K562 (cell line): ENCODE results near the gene GRIA1. TPM values are rescaled to one million over a fixed set of nuclear protein-coding genes. Genes with fewer than 3 reads are reported as not detected.

Source experiments
- ATAC-seq: fragments of 200-7000 bp; cut with Tn5 transposase; 3 replicates; pipeline ENCODE4 v1.9.1; 2020; ENCODE audit warnings: moderate library complexity
- BruUV-seq: library from RNA; stranded (reverse); fragments of 400-500 nt; replicated peaks from 2 replicates; lab custom pipeline; 2021; lab: Mats Ljungman, UMichigan
- CTCF ChIA-PET: fragments of 300-600 bp; formaldehyde crosslinking; extraction: SDS; loops from one replicate; lab custom pipeline; 2021; ENCODE audit warnings: low intra/inter-chr PET ratio; lab: Yijun Ruan, JAX
- POLR2A ChIA-PET: fragments of 300-600, 350-650 bp; sonication (Branson Sonifier 250); formaldehyde crosslinking; extraction: SDS; loops from one replicate; lab custom pipeline; 2021; ENCODE audit warnings: antibody characterized with exemption, inconsistent platforms; lab: Yijun Ruan, JAX
- DNase-seq, 4 experiments: peaks; one replicate each; pipeline versions ENCODE4 v3.0.0 to v3.0.0-alpha.2; 2011 to 2018; ENCODE audit warnings: low spot score in 3 of 4, mixed read lengths in 3 of 4; ENCODE audit errors: extremely low read depth in 1 of 4
- FAIRE-seq: peaks from 2 replicates; lab custom pipeline; 2011; peaks lifted over from hg19 to GRCh38; lab: Jason Lieb, UNC
- H2AFZ ChIP-seq: 2 replicates; pipeline ENCODE4 v1.6.0; 2011; ENCODE audit warnings: low read depth, low read length, control low read depth, inconsistent platforms
- H3K27ac ChIP-seq: fragments of 200-600 bp; 3 replicates; pipeline ENCODE4 v1.8.0; 2011; ENCODE audit warnings: low read depth, mild to moderate bottlenecking, control low read depth, inconsistent platforms, low read length, moderate library complexity, mixed read lengths; ENCODE audit errors: extremely low read depth
- H3K27me3 ChIP-seq, 2 experiments: fragments of 300-600 bp in 1 of 2; 2 replicates in 1 of 2; 3 replicates in 1 of 2; pipeline versions ENCODE4 v1.6.0 to v1.8.0; 2011; ENCODE audit warnings: inconsistent platforms in 2 of 2, low read length in 2 of 2, mild to moderate bottlenecking in 1 of 2, mixed read lengths in 1 of 2, moderate library complexity in 1 of 2; ENCODE audit not compliant: control insufficient read depth in 2 of 2, insufficient read depth in 2 of 2
- H3K36me3 ChIP-seq: fragments of 300-600 bp; 3 replicates; pipeline ENCODE4 v1.8.0; 2011; ENCODE audit warnings: mild to moderate bottlenecking, low read length, inconsistent platforms; ENCODE audit not compliant: control insufficient read depth, insufficient read depth
- H3K4me1 ChIP-seq, 2 experiments: fragments of 200-600 bp in 1 of 2; replicated peaks in 1 of 2; 2 replicates in 1 of 2; 3 replicates in 1 of 2; pipeline versions ENCODE4 v1.5.1 to v1.8.0; 2011; ENCODE audit warnings: inconsistent platforms in 2 of 2, low read length in 2 of 2, mild to moderate bottlenecking in 1 of 2, mixed read lengths in 1 of 2, moderate library complexity in 1 of 2; ENCODE audit not compliant: control insufficient read depth in 2 of 2, insufficient read depth in 2 of 2
- H3K4me2 ChIP-seq: 2 replicates; pipeline ENCODE4 v1.6.1; 2011; ENCODE audit warnings: low read length, control low read depth, inconsistent platforms, mixed read lengths; ENCODE audit not compliant: insufficient read depth
- H3K4me3 ChIP-seq: fragments of 200-600 bp; sonication (generic), shearing (Covaris generic); 2 replicates; pipeline ENCODE4 v1.5.1; 2016; ENCODE audit warnings: control low read depth, inconsistent platforms
- H3K79me2 ChIP-seq: fragments of 200-600 bp; 3 replicates; pipeline ENCODE4 v1.8.0; 2011; ENCODE audit warnings: low read length, inconsistent platforms; ENCODE audit not compliant: control insufficient read depth, insufficient read depth
- H3K9ac ChIP-seq, 2 experiments: 2 replicates each; pipeline versions ENCODE4 v1.6.0 to v1.6.1; 2011; ENCODE audit warnings: low read depth in 2 of 2, low read length in 2 of 2, control low read depth in 1 of 2, inconsistent platforms in 1 of 2, mild to moderate bottlenecking in 1 of 2, mixed read lengths in 1 of 2; ENCODE audit not compliant: insufficient read depth in 1 of 2
- H3K9me1 ChIP-seq: one replicate; pipeline ENCODE4 v1.6.0; 2011; ENCODE audit warnings: inconsistent platforms, mild to moderate bottlenecking, low read length, moderate library complexity; ENCODE audit not compliant: control insufficient read depth, insufficient read depth
- H3K9me3 ChIP-seq: replicated peaks from 2 replicates; pipeline ENCODE4 v1.5.1; 2011; ENCODE audit warnings: low read depth, low read length, inconsistent platforms; ENCODE audit not compliant: control insufficient read depth, insufficient read depth
- H4K20me1 ChIP-seq: replicated peaks from 2 replicates; pipeline ENCODE4 v1.6.1; 2011; ENCODE audit warnings: low read length, inconsistent platforms, mixed read lengths; ENCODE audit not compliant: control insufficient read depth, insufficient read depth
- BRD9 ChIP-seq: fragments of 450-650 bp; IDR thresholded peaks from 2 replicates; pipeline ENCODE4 v1.6.1; 2018; ENCODE audit warnings: low read depth; ENCODE audit not compliant: partially characterized antibody
- CAMTA2 ChIP-seq: fragments of 250-450 bp; sonication (Bioruptor Pico); conservative IDR thresholded peaks from 2 replicates; pipeline ENCODE4 v1.5.1; 2022
- E2F3 ChIP-seq: fragments of 250-450 bp; sonication (Bioruptor Pico); IDR thresholded peaks from 2 replicates; pipeline ENCODE4 v1.4.0; 2020; ENCODE audit warnings: mild to moderate bottlenecking
- EP300 ChIP-seq: IDR thresholded peaks from 2 replicates; pipeline ENCODE4 v1.6.1; 2012; ENCODE audit warnings: low read length, improper control_type of control experiment
- ESRRB ChIP-seq: fragments of 250-450 bp; sonication (Bioruptor Pico); IDR thresholded peaks from 2 replicates; pipeline ENCODE4 v1.5.0; 2020; ENCODE audit warnings: mild to moderate bottlenecking, moderate library complexity, borderline replicate concordance
- FOS ChIP-seq: IDR thresholded peaks from 3 replicates; pipeline ENCODE4 v1.6.1; 2011; ENCODE audit not compliant: insufficient read length; ENCODE audit errors: extremely low read depth
- GTF2E2 ChIP-seq: fragments of 200-800 bp; sonication (Bioruptor generic); IDR thresholded peaks from 2 replicates; pipeline ENCODE4 v1.6.1; 2016; ENCODE audit warnings: missing genetic modification characterization, missing compliant biosample characterization
- IRF9 ChIP-seq: fragments of 450-650 bp; IDR thresholded peaks from 2 replicates; pipeline ENCODE4 v1.6.1; 2016; ENCODE audit warnings: missing biosample characterization, missing genetic modification characterization
- NFIC ChIP-seq: fragments of 450-650 bp; IDR thresholded peaks from 2 replicates; pipeline ENCODE4 v1.6.1; 2017; ENCODE audit warnings: mild to moderate bottlenecking, inconsistent platforms
- NFIX ChIP-seq: fragments of 250-450 bp; sonication (Bioruptor Pico); IDR thresholded peaks from 2 replicates; pipeline ENCODE4 v1.4.0; 2020; ENCODE audit warnings: low read depth, mild to moderate bottlenecking, moderate library complexity
- NONO ChIP-seq, 2 experiments: fragments of 200-400 bp in 1 of 2; fragments of 450-650 bp in 1 of 2; formaldehyde crosslinking in 1 of 2; IDR thresholded peaks; 2 replicates each; pipeline ENCODE4 v1.6.1; 2017; ENCODE audit warnings: low read depth in 2 of 2, mild to moderate bottlenecking in 2 of 2, moderate library complexity in 2 of 2, low read length in 1 of 2
- NR1H2 ChIP-seq: sonication (generic); formaldehyde crosslinking; IDR thresholded peaks from 2 replicates; pipeline ENCODE4 v1.4.0; 2020; ENCODE audit warnings: mild to moderate bottlenecking, missing genetic modification reagents
- PTBP1 ChIP-seq: fragments of 200-400 bp; formaldehyde crosslinking; IDR thresholded peaks from 2 replicates; pipeline ENCODE4 v1.6.1; 2017; ENCODE audit warnings: low read depth, low read length
- THRB ChIP-seq: fragments of 450-650 bp; formaldehyde crosslinking; conservative IDR thresholded peaks from 2 replicates; pipeline ENCODE4 v1.4.0; 2022; ENCODE audit warnings: mild to moderate bottlenecking, missing genetic modification characterization
- ZNF174 ChIP-seq: fragments of 250-450 bp; sonication (Bioruptor Pico); IDR thresholded peaks from 2 replicates; pipeline ENCODE4 v1.4.0; 2020; ENCODE audit warnings: mild to moderate bottlenecking
- ZNF41 ChIP-seq: fragments of 250-450 bp; sonication (Bioruptor Pico); conservative IDR thresholded peaks from 2 replicates; pipeline ENCODE4 v1.4.0; 2020; ENCODE audit warnings: mild to moderate bottlenecking
- ZNF778 ChIP-seq: fragments of 450-650 bp; formaldehyde crosslinking; IDR thresholded peaks from 2 replicates; pipeline ENCODE4 v1.4.0; 2020; ENCODE audit warnings: mild to moderate bottlenecking, moderate library complexity
- WGBS: fragments of 100-300 bp; shearing (Covaris generic); methylation state at CpG from one replicate; pipeline ENCODE4 v1.1.6; 2016; ENCODE audit warnings: low coverage, mixed read lengths; ENCODE audit not compliant: insufficient coverage; ENCODE audit errors: missing lambda C conversion rate; 5-methylcytosine and 5-hydroxymethylcytosine counted together
- in situ Hi-C: fragments of 300-500 bp; cut with MboI; formaldehyde crosslinking; loops from 4 replicates; pipeline ENCODE4 v1.15.0; 2018; ENCODE audit warnings: inconsistent platforms, mixed read lengths
- intact Hi-C: fragments of 100-400 bp; cut with micrococcal nuclease; formaldehyde crosslinking; loops from 2 replicates; pipeline ENCODE4 v1.14.2; 2022
- polyA plus RNA-seq, 8 experiments: library from polyadenylated mRNA; depleted of rRNA in 4 of 8; stranded (reverse) in 5 of 8; unstranded in 3 of 8; fragments of >200 nt; fragmentation: Nextera tagmentation in 2 of 8; fragmentation: Illumina TruSeq in 1 of 8; extraction: Ambion mirVana in 2 of 8; extraction: Trizol in 1 of 8; gene quantifications; 2 replicates each; pipeline versions ENCODE4 v1.2.1 to v1.2.3, GENCODE V29; 2011 to 2014; ENCODE audit warnings: inconsistent platforms in 1 of 8, missing spikeins in 1 of 8
- total RNA-seq, 7 experiments: library from RNA; depleted of rRNA in 6 of 7; stranded (reverse); fragments of >200 nt in 6 of 7; fragmentation: Illumina TruSeq in 2 of 7; extraction: Trizol in 2 of 7; gene quantifications; 2 replicates each; pipeline versions ENCODE4 v1.2.1 to v1.2.3, GENCODE V29; 2011 to 2021; ENCODE audit warnings: low replicate concordance in 1 of 7

Gene GRIA1
- total and polyA plus RNA-seq, 9 of the 15 experiments (the other 6 are each of a cell fraction or from before 2014, with no cell fraction given), result not detected

DNA sequence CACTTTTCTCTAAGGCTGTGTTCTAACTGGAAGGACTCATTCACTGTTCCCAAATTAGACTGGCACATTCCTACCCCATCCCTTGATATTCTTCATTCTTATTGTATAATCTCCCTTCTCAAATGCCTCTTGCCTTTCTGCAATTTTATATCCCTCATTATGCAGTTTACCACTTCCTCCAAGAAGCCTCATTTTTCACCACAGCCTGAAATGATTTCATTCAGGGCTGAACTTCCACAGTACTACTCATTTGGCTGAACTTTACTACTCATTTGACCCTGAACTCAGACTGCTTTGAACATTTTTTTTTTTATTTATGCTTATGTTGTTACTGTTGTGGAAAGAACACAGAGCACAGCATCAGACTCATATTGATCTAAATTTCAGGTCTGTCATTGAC lies 32.7 kb downstream of the GRIA1 start:
- intact Hi-C loops, result no loop called here
- H3K4me1 ChIP-seq, result no peaks in the 10 kb centered on the region
- in situ Hi-C loops, result no loop called here
- H3K4me3 ChIP-seq, result no peak overlapping the region
- H3K27ac ChIP-seq, result no peak overlapping the region
- CTCF ChIA-PET, result no interaction called here
- TF ChIP-seq THRB (CRISPR knock-in tag) (no peak), NONO (IDR thresholded peaks at IDR 0.05; ENCODE audit: low read depth in 2 of 2, low read length in 1 of 2) (no peak)
- no peak overlapping the region for H3K9ac ChIP-seq
- no peaks in the 10 kb centered on the region for H3K9me3 ChIP-seq
- no peak overlapping the region for H2AFZ ChIP-seq
- POLR2A ChIA-PET, result interaction anchor here (0.7 kb wide), 1 partner anchor 22 kb away, joined by 3 read pairs; no protein-coding TSS in a partner anchor
- DNase-seq (no peak), ATAC-seq (no peak), FAIRE-seq (no peak)
- no peaks in the 10 kb centered on the region for H3K79me2 ChIP-seq
- H4K20me1 ChIP-seq, result no peaks in the 10 kb centered on the region
- no peak overlapping the region for H3K4me2 ChIP-seq
- H3K36me3 ChIP-seq, result no peaks in the 10 kb centered on the region
- no TSS peak for BruUV-seq
- H3K9me1 ChIP-seq, result no peaks in the 10 kb centered on the region
- no peaks in the 10 kb centered on the region for H3K27me3 ChIP-seq

GRCh38 chr5:153523831-153524230 lies 33.4 kb downstream of the GRIA1 start:
- FAIRE-seq, result no peak
- TF ChIP-seq ZNF41 (no peak), ZNF174 (CRISPR knock-in tag) (no peak), PTBP1 (no peak), CAMTA2 (CRISPR knock-in tag) (no peak), BRD9 (no peak), NR1H2 (CRISPR knock-in tag) (no peak), ESRRB (no peak), GTF2E2 (tag) (no peak), E2F3 (CRISPR knock-in tag) (no peak), FOS (no peak), NFIX (CRISPR knock-in tag) (peak; percentile 36; the same call in 1 of the 2 replicates), EP300 (no peak), NFIC (peak; percentile 85), IRF9 (tag) (no peak), ZNF778 (CRISPR knock-in tag) (no peak)

More at GRCh38 chr5:153523831-153524230, 33.4 kb downstream of the GRIA1 start:
- Histone ChIP-seq H2AFZ (no peak overlapping the region), H3K4me2 (no peak overlapping the region), H3K27me3 (no peaks in the 10 kb centered on the region), H3K36me3 (no peaks in the 10 kb centered on the region), H3K4me1 (no peaks in the 10 kb centered on the region), H4K20me1 (no peaks in the 10 kb centered on the region), H3K27ac (no peak overlapping the region), H3K9me1 (no peaks in the 10 kb centered on the region), H3K4me3 (no peak overlapping the region), H3K9me3 (no peaks in the 10 kb centered on the region), H3K9ac (no peak overlapping the region), H3K79me2 (no peaks in the 10 kb centered on the region)
- POLR2A ChIA-PET, result interaction anchor here (0.7 kb wide), 1 partner anchor 23 kb away, joined by 3 read pairs; no protein-coding TSS in a partner anchor
- ATAC-seq (no peak), DNase-seq (no peak)
- CTCF ChIA-PET, result no interaction called here
- WGBS, result 0% methylated on average over 5 of the region's 5 CpGs
- in situ Hi-C loops (no loop called here), intact Hi-C loops (no loop called here)
- BruUV-seq, result no TSS peak
